ENCODE measurements around the gene USH1G.

DNA sequence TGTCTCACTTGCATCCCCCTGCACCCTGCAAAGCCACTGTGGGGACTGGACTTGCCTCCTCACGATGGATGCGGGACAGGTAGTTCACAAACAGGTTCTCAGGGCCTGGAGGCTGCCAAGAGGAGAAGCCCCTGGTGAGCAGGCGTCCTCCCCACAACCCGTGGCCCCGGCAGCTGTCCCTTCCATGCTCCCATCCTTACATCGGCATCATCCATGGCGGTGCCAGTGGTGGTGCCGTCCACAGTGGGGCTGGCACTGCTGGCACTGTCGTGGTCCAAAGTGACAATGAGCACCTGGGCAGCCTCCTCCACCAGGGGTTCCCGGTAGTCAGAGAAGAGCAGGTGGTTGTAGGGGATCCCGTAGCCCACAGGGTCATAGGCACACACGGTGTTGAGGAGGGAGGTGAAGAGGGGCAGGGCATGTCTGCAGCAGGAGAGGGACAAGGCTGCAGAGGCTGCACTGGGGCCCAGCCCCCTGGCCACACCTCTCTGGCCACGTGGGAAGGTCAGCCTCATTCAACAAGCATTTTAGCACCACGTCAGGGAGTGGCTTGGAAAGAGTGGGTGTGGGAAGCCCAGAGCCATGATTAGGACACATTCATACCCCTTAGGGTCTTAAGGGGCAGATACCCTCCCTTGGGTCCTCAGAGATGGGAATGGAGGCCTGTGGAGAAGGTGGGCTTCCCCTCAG, 36.9 kb upstream of the USH1G start:
- TF ChIP-seq MXI1 (conservative IDR thresholded peaks at IDR 0.05; ENCODE audit: poor library complexity, severe bottlenecking) (no peak), EZH2 (IDR thresholded peaks at IDR 0.05; ENCODE audit: borderline replicate concordance, insufficient read depth, low read length, poor library complexity, severe bottlenecking) (no peak), POLR2AphosphoS5 (IDR thresholded peaks at IDR 0.05) (no peak), RAD21 (conservative IDR thresholded peaks at IDR 0.05) (no peak), EP300 (conservative IDR thresholded peaks at IDR 0.05; ENCODE audit: poor library complexity, severe bottlenecking) (no peak), TAF1 (IDR thresholded peaks at IDR 0.05; ENCODE audit: low read depth) (no peak), SMC3 (conservative IDR thresholded peaks at IDR 0.05; ENCODE audit: poor library complexity) (no peak)
- TF ChIP-seq, protein P1, sequence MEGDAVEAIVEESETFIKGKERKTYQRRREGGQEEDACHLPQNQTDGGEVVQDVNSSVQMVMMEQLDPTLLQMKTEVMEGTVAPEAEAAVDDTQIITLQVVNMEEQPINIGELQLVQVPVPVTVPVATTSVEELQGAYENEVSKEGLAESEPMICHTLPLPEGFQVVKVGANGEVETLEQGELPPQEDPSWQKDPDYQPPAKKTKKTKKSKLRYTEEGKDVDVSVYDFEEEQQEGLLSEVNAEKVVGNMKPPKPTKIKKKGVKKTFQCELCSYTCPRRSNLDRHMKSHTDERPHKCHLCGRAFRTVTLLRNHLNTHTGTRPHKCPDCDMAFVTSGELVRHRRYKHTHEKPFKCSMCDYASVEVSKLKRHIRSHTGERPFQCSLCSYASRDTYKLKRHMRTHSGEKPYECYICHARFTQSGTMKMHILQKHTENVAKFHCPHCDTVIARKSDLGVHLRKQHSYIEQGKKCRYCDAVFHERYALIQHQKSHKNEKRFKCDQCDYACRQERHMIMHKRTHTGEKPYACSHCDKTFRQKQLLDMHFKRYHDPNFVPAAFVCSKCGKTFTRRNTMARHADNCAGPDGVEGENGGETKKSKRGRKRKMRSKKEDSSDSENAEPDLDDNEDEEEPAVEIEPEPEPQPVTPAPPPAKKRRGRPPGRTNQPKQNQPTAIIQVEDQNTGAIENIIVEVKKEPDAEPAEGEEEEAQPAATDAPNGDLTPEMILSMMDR (IDR thresholded peaks at IDR 0.05; ENCODE audit: poor library complexity, severe bottlenecking): no peak

Measured in neural cell (in vitro differentiated cells).